WERI-Rb-1 (cell line): ENCODE measurements around the gene SPHK2.

Experiments
- DNase-seq: peaks from one replicate; pipeline ENCODE4 v3.0.0-alpha.2; 2020
- H3K27ac ChIP-seq: fragments of 250-450 bp; sonication (Bioruptor Pico); 2 replicates; pipeline ENCODE4 v1.5.1; 2020; ENCODE audit warnings: mild to moderate bottlenecking, moderate library complexity
- H3K27me3 ChIP-seq: fragments of 250-450 bp; sonication (Bioruptor Pico); 2 replicates; pipeline ENCODE4 v1.5.1; 2021; ENCODE audit warnings: mild to moderate bottlenecking, low read depth, moderate library complexity; ENCODE audit not compliant: insufficient read depth, severe bottlenecking
- H3K36me3 ChIP-seq: fragments of 250-450 bp; sonication (Bioruptor Pico); 2 replicates; pipeline ENCODE4 v1.5.1; 2020; ENCODE audit warnings: mild to moderate bottlenecking, moderate library complexity
- H3K4me3 ChIP-seq: 2 replicates; pipeline ENCODE4 v1.5.1; 2011; ENCODE audit warnings: low read depth, mild to moderate bottlenecking, control low read depth, low read length
- H3K9me3 ChIP-seq: fragments of 250-450 bp; sonication (Bioruptor Pico); 2 replicates; pipeline ENCODE4 v1.5.1; 2021; ENCODE audit warnings: mild to moderate bottlenecking, moderate library complexity; ENCODE audit not compliant: severe bottlenecking
- TF ChIP-seq, protein P1 (sequence below): IDR thresholded peaks from 2 replicates; pipeline ENCODE4 v1.5.1; 2011; ENCODE audit warnings: low read depth, mild to moderate bottlenecking, control low read depth, inconsistent platforms, low read length

SPHK2 gene

GRCh38 chr19:48608798-48609263 is 10.5 kb upstream of the SPHK2 start:
- H3K4me3 ChIP-seq, result no peak overlapping the region; the same call in 1 of the 2 replicates
- TF ChIP-seq, protein P1, sequence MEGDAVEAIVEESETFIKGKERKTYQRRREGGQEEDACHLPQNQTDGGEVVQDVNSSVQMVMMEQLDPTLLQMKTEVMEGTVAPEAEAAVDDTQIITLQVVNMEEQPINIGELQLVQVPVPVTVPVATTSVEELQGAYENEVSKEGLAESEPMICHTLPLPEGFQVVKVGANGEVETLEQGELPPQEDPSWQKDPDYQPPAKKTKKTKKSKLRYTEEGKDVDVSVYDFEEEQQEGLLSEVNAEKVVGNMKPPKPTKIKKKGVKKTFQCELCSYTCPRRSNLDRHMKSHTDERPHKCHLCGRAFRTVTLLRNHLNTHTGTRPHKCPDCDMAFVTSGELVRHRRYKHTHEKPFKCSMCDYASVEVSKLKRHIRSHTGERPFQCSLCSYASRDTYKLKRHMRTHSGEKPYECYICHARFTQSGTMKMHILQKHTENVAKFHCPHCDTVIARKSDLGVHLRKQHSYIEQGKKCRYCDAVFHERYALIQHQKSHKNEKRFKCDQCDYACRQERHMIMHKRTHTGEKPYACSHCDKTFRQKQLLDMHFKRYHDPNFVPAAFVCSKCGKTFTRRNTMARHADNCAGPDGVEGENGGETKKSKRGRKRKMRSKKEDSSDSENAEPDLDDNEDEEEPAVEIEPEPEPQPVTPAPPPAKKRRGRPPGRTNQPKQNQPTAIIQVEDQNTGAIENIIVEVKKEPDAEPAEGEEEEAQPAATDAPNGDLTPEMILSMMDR, result peak; percentile 76
- peaks cover 2% of the 10 kb centered on the region; the same call in 1 of the 2 replicates for H3K36me3 ChIP-seq
- H3K27ac ChIP-seq, result peak overlapping the region; percentile 47; the same call in 1 of the 2 replicates
- H3K27me3 ChIP-seq, result no peaks in the 10 kb centered on the region
- DNase-seq, result peak; percentile 66
- H3K9me3 ChIP-seq, result no peaks in the 10 kb centered on the region

- no peak for DNase-seq
- Histone ChIP-seq H3K27me3 (no peaks in the 10 kb centered on the region), H3K9me3 (no peaks in the 10 kb centered on the region), H3K27ac (no peak overlapping the region), H3K36me3 (peaks cover 5% of the 10 kb centered on the region), H3K4me3 (no peak overlapping the region)
- TF ChIP-seq, protein P1, result no peak
Observed at GRCh38 chr19:48609571-48610108, 9.7 kb upstream of the SPHK2 start.

- H3K27me3 ChIP-seq, result no peaks in the 10 kb centered on the region
- peaks cover 27% of the 10 kb centered on the region for H3K36me3 ChIP-seq
- DNase-seq, result no peak
- H3K27ac ChIP-seq, result no peak overlapping the region
- H3K9me3 ChIP-seq, result no peaks in the 10 kb centered on the region
- TF ChIP-seq, protein P1, result no peak
- no peak overlapping the region for H3K4me3 ChIP-seq
Observed at GRCh38 chr19:48611872-48612271, 7.4 kb upstream of the SPHK2 start.

- H3K4me3 ChIP-seq, result no peak overlapping the region
- no peak for DNase-seq
- H3K27ac ChIP-seq, result no peak overlapping the region
- no peaks in the 10 kb centered on the region for H3K9me3 ChIP-seq
- peaks cover 41% of the 10 kb centered on the region for H3K36me3 ChIP-seq
- no peaks in the 10 kb centered on the region for H3K27me3 ChIP-seq
- TF ChIP-seq, protein P1, result no peak
Observed at GRCh38 chr19:48613024-48613851, 6.1 kb upstream of the SPHK2 start.

- no peaks in the 10 kb centered on the region for H3K27me3 ChIP-seq
- no peaks in the 10 kb centered on the region for H3K9me3 ChIP-seq
- peak overlapping the region; percentile 29; the same call in 1 of the 2 replicates for H3K27ac ChIP-seq
- H3K4me3 ChIP-seq, result no peak overlapping the region
- TF ChIP-seq, protein P1, result no peak
- DNase-seq, result no peak
- H3K36me3 ChIP-seq, result peaks cover 47% of the 10 kb centered on the region
Observed at GRCh38 chr19:48613852-48614435, 5.4 kb upstream of the SPHK2 start.
